ENCODE results near the gene RAC2.

DNA sequence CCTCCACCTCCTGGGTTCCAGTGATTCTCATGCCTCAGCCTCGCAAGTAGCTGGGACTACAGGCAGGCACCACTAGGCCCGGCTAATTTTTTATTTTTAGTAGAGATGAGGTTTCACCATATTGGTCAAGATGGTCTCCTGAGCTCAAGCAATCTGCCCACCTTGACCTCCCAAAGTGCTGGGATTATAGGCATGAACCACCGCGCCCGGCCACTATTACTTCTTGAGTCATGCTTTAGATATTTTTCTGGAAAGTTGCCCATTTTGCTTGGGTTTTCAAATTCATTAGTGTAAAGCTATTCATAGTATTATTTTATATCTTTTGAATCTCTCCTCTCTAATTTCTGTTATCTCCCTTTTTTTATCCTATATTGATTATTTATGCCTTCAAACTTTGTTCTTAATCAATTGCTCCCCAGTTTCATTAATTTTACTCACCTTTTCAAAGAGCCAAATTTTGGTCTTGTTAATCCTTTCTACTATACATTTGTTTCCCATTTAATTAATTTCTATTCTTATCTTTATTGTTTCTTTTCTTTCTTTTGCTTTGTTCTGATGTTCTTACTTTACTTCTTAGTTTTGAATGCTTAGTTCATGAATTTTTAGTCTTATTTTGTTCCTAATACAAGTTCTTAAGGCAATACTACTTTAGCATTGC lies 10.3 kb upstream of the RAC2 start:
- TF ChIP-seq ZZZ3 (IDR thresholded peaks at IDR 0.05) (no peak), SREBF1 (IDR thresholded peaks at IDR 0.05; ENCODE audit: borderline replicate concordance, low read depth, low read length) (no peak), ZBTB8A (IDR thresholded peaks at IDR 0.05; ENCODE audit: partially characterized antibody) (no peak), EZH2 (IDR thresholded peaks at IDR 0.05; ENCODE audit: borderline replicate concordance, low read depth, low read length) (no peak), ZC3H4 (CRISPR knock-in tag; IDR thresholded peaks at IDR 0.05; ENCODE audit: borderline replicate concordance) (no peak), FOXJ3 (CRISPR knock-in tag; IDR thresholded peaks at IDR 0.05) (no peak), HNRNPH1 (optimal IDR thresholded peaks at IDR 0.05; ENCODE audit: low read depth, low read length) (no peak), CEBPB (tag; IDR thresholded peaks at IDR 0.05) (no peak), CSDE1 (IDR thresholded peaks at IDR 0.05) (no peak), POLR2A (conservative IDR thresholded peaks at IDR 0.05) (no peak)
- TF ChIP-seq, protein P1, sequence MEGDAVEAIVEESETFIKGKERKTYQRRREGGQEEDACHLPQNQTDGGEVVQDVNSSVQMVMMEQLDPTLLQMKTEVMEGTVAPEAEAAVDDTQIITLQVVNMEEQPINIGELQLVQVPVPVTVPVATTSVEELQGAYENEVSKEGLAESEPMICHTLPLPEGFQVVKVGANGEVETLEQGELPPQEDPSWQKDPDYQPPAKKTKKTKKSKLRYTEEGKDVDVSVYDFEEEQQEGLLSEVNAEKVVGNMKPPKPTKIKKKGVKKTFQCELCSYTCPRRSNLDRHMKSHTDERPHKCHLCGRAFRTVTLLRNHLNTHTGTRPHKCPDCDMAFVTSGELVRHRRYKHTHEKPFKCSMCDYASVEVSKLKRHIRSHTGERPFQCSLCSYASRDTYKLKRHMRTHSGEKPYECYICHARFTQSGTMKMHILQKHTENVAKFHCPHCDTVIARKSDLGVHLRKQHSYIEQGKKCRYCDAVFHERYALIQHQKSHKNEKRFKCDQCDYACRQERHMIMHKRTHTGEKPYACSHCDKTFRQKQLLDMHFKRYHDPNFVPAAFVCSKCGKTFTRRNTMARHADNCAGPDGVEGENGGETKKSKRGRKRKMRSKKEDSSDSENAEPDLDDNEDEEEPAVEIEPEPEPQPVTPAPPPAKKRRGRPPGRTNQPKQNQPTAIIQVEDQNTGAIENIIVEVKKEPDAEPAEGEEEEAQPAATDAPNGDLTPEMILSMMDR (IDR thresholded peaks at IDR 0.05 in 2 of 3, conservative IDR thresholded peaks at IDR 0.05 in 1 of 3; ENCODE audit: insufficient read depth in 2 of 3, low read depth in 1 of 3, low read length in 3 of 3) = no peak

Data from K562 (cell line).